GM12872 (cell line): ENCODE results near the gene PRDM5.

Experiments
- CTCF ChIP-seq: IDR thresholded peaks from 3 replicates; pipeline ENCODE4 v1.5.1; 2011; ENCODE audit warnings: low read depth, mild to moderate bottlenecking, low read length, moderate library complexity; ENCODE audit not compliant: insufficient read depth

PRDM5 gene

GRCh38 chr4:120857312-120857711, 65.2 kb downstream of the PRDM5 start:
- no peak for TF ChIP-seq CTCF

- no peak for TF ChIP-seq CTCF
These were observed 66.2 kb downstream of the PRDM5 start for GRCh38 chr4:120856294-120856693.

- TF ChIP-seq CTCF, result no peak
These were observed 67.1 kb downstream of the PRDM5 start for GRCh38 chr4:120855307-120856001.

- no peak for TF ChIP-seq CTCF
These were observed 69.2 kb downstream of the PRDM5 start for GRCh38 chr4:120853161-120853935.

GRCh38 chr4:120850018-120850599, 72.4 kb downstream of the PRDM5 start:
- TF ChIP-seq CTCF, result no peak

GRCh38 chr4:120847019-120847582, 75.4 kb downstream of the PRDM5 start:
- no peak for TF ChIP-seq CTCF

GRCh38 chr4:120844528-120844921, 78.0 kb downstream of the PRDM5 start:
- no peak for TF ChIP-seq CTCF
